Liver (tissue), 9 donors: ENCODE results near the gene DOK3. TPM values are rescaled to one million over a fixed set of nuclear protein-coding genes. Genes with fewer than 3 reads are reported as not detected.

Experiments used
- DNase-seq: peaks from one replicate; pipeline ENCODE4 v3.0.0-alpha.2; 2017; ENCODE audit warnings: low spot score
- H3K27ac ChIP-seq, 2 donors: one replicate each; pipeline ENCODE4 v1.7.0; 2013; ENCODE audit warnings: inconsistent platforms in 2 of 2, low read length in 2 of 2, control low read depth in 1 of 2, low read depth in 1 of 2, mild to moderate bottlenecking in 1 of 2
- H3K27me3 ChIP-seq, 4 donors: one replicate each; pipeline versions ENCODE4 v1.6.1 to v1.7.0; 2013; ENCODE audit warnings: low read length in 3 of 4, inconsistent platforms in 1 of 4, mild to moderate bottlenecking in 1 of 4, moderate library complexity in 1 of 4; ENCODE audit not compliant: control insufficient read depth in 4 of 4, insufficient read depth in 4 of 4
- H3K36me3 ChIP-seq, 4 donors: one replicate each; pipeline versions ENCODE4 v1.6.1 to v1.7.0; 2013; ENCODE audit warnings: low read length in 3 of 4, mild to moderate bottlenecking in 3 of 4, low read depth in 1 of 4, moderate library complexity in 1 of 4; ENCODE audit not compliant: control insufficient read depth in 4 of 4, insufficient read depth in 3 of 4
- H3K4me1 ChIP-seq, 4 donors: one replicate each; pipeline versions ENCODE4 v1.6.1 to v1.7.0; 2013; ENCODE audit warnings: low read length in 3 of 4, mild to moderate bottlenecking in 3 of 4, moderate library complexity in 1 of 4; ENCODE audit not compliant: control insufficient read depth in 4 of 4, insufficient read depth in 4 of 4
- H3K4me3 ChIP-seq, 3 donors: one replicate each; pipeline versions ENCODE4 v1.6.1 to v1.7.0; 2013; ENCODE audit warnings: low read length in 3 of 3, control low read depth in 1 of 3, low read depth in 1 of 3, mild to moderate bottlenecking in 1 of 3
- H3K9ac ChIP-seq, 2 donors: one replicate each; pipeline ENCODE4 v1.7.0; 2013; ENCODE audit warnings: low read length in 2 of 2, mild to moderate bottlenecking in 2 of 2, moderate library complexity in 2 of 2, control low read depth in 1 of 2, low read depth in 1 of 2
- H3K9me3 ChIP-seq, 4 donors: one replicate each; pipeline versions ENCODE4 v1.6.1 to v1.7.0; 2013; ENCODE audit warnings: low read length in 3 of 4; ENCODE audit not compliant: control insufficient read depth in 4 of 4
- EGR1 ChIP-seq, 2 donors: IDR thresholded peaks; 2 replicates each; pipeline ENCODE4 v1.6.1; 2016 to 2018; ENCODE audit warnings: antibody characterized with exemption in 2 of 2, low read depth in 2 of 2
- FOXA1 ChIP-seq: IDR thresholded peaks from 2 replicates; pipeline ENCODE4 v1.6.1; 2016; ENCODE audit warnings: antibody characterized with exemption
- FOXA2 ChIP-seq: IDR thresholded peaks from 2 replicates; pipeline ENCODE4 v1.6.1; 2016; ENCODE audit warnings: antibody characterized with exemption
- GABPA ChIP-seq, 2 donors: IDR thresholded peaks in 1 of 2; conservative IDR thresholded peaks in 1 of 2; 2 replicates each; pipeline ENCODE4 v1.6.1; 2016; ENCODE audit warnings: antibody characterized with exemption in 2 of 2, mild to moderate bottlenecking in 1 of 2, moderate library complexity in 1 of 2
- HNF4G ChIP-seq: IDR thresholded peaks from 2 replicates; pipeline ENCODE4 v1.6.1; 2016; ENCODE audit warnings: antibody characterized with exemption
- JUND ChIP-seq, 2 donors: IDR thresholded peaks; 2 replicates each; pipeline ENCODE4 v1.6.1; 2016; ENCODE audit warnings: antibody characterized with exemption in 2 of 2
- NR2F2 ChIP-seq: IDR thresholded peaks from 2 replicates; pipeline ENCODE4 v1.6.1; 2016; ENCODE audit warnings: antibody characterized with exemption
- RAD21 ChIP-seq, 2 donors: IDR thresholded peaks; 2 replicates each; pipeline ENCODE4 v1.6.1; 2016; ENCODE audit warnings: antibody characterized with exemption in 2 of 2, mild to moderate bottlenecking in 2 of 2
- RXRA ChIP-seq, 2 donors: IDR thresholded peaks; 2 replicates each; pipeline ENCODE4 v1.6.1; 2017 to 2018; ENCODE audit warnings: antibody characterized with exemption in 2 of 2, mild to moderate bottlenecking in 1 of 2
- SP1 ChIP-seq: IDR thresholded peaks from 2 replicates; pipeline ENCODE4 v1.6.1; 2018; ENCODE audit warnings: antibody characterized with exemption, mild to moderate bottlenecking
- TAF1 ChIP-seq: conservative IDR thresholded peaks from 2 replicates; pipeline ENCODE4 v1.6.1; 2016; ENCODE audit warnings: antibody characterized with exemption, mild to moderate bottlenecking
- YY1 ChIP-seq: IDR thresholded peaks from 2 replicates; pipeline ENCODE4 v1.6.1; 2016; ENCODE audit warnings: antibody characterized with exemption, mild to moderate bottlenecking
- WGBS: extraction: QIAGEN DNeasy Blood & Tissue Kit; methylation state at CpG from one replicate; pipeline ENCODE4 v1.1.7; 2013; 5-methylcytosine and 5-hydroxymethylcytosine counted together
- polyA plus RNA-seq, 2 donors: library from polyadenylated mRNA; stranded (reverse) in 1 of 2; unstranded in 1 of 2; fragments of 200-250 nt in 1 of 2; fragments of >200 nt in 1 of 2; fragmentation: Nextera tagmentation in 1 of 2; extraction: Ambion mirVana in 1 of 2; gene quantifications; one replicate each; pipeline versions ENCODE4 v1.2.1 to v1.2.3, GENCODE V29; 2013 to 2015
- total RNA-seq, 2 donors: library from RNA; depleted of rRNA; stranded (reverse); fragments of >200 nt; gene quantifications; one replicate each; pipeline ENCODE4 v1.2.3, GENCODE V29; 2014
- TF ChIP-seq, protein P1 (sequence below): fragments of 150-350 bp; IDR thresholded peaks from 2 replicates; pipeline ENCODE4 v1.5.1; 2017; ENCODE audit warnings: improper control_type of control experiment, low read depth, low read length; ENCODE audit not compliant: missing input control
- TF ChIP-seq, protein P2 (sequence below): IDR thresholded peaks from 2 replicates; pipeline ENCODE4 v1.6.1; 2016; ENCODE audit warnings: antibody characterized with exemption, mild to moderate bottlenecking
- TF ChIP-seq, protein P3 (sequence below): IDR thresholded peaks from 2 replicates; pipeline ENCODE4 v1.6.1; 2016; ENCODE audit warnings: antibody characterized with exemption
- TF ChIP-seq, protein P4 (sequence below): IDR thresholded peaks from 2 replicates; pipeline ENCODE4 v1.6.1; 2016; ENCODE audit warnings: antibody characterized with exemption
- donor health status: healthy.
- donor health status: healthy.
- donor health status: healthy.
- donor health status: healthy.
- donor health status: healthy.

DOK3 gene
- total and polyA plus RNA-seq, 4 donors, result 1.7 to 19.2 (median 6.6) TPM

DNA sequence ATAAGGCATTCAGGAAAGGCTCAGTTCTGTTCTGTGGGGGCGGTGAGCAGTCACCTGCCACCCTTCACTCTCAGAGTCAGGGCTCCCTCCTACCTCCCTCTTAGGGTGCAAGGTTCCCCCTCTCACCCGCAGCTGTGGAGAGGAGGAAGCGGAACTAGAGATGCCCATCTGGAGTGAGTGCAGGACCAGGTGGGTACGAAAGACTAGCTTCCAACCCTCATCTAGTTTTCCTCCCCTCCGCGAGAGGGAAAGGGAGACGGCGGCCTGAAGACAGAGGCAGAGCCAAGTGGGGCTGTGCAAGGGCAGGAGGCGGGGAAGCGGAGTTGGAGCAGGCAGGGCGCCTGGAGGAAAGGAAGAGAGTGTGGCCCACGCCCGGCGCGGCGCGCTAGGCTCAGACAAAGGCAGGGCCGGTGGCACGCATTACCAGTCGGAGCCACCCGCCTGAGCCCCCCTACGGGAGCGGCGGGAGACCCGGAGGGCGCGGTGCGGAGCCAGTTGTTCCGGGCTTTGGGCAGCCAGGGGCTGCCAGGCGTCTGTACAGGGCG, 55.7 kb downstream of the DOK3 start:
- Histone ChIP-seq H3K4me3 (peak overlapping the region in 1 of 3 donors; percentile 25), H3K4me1 (peaks cover 3 to 27% (median 15%) of the 10 kb centered on the region in 4 donors), H3K36me3 (no peaks in the 10 kb centered on the region), H3K27me3 (no peaks in the 10 kb centered on the region), H3K9ac (no peak overlapping the region), H3K9me3 (no peaks in the 10 kb centered on the region), H3K27ac (no peak overlapping the region)
- WGBS, result 18% methylated on average over 31 of the region's 31 CpGs
- no peak for DNase-seq
- TF ChIP-seq EGR1 (IDR thresholded peaks at IDR 0.05; ENCODE audit: low read depth in 2 of 2), result no peak
- TF ChIP-seq, protein P1, sequence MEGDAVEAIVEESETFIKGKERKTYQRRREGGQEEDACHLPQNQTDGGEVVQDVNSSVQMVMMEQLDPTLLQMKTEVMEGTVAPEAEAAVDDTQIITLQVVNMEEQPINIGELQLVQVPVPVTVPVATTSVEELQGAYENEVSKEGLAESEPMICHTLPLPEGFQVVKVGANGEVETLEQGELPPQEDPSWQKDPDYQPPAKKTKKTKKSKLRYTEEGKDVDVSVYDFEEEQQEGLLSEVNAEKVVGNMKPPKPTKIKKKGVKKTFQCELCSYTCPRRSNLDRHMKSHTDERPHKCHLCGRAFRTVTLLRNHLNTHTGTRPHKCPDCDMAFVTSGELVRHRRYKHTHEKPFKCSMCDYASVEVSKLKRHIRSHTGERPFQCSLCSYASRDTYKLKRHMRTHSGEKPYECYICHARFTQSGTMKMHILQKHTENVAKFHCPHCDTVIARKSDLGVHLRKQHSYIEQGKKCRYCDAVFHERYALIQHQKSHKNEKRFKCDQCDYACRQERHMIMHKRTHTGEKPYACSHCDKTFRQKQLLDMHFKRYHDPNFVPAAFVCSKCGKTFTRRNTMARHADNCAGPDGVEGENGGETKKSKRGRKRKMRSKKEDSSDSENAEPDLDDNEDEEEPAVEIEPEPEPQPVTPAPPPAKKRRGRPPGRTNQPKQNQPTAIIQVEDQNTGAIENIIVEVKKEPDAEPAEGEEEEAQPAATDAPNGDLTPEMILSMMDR, result no peak
- TF ChIP-seq YY1, result no peak
- no peak for TF ChIP-seq RAD21 (IDR thresholded peaks at IDR 0.05)
- no peak for TF ChIP-seq JUND (IDR thresholded peaks at IDR 0.05)
- TF ChIP-seq, protein P2, sequence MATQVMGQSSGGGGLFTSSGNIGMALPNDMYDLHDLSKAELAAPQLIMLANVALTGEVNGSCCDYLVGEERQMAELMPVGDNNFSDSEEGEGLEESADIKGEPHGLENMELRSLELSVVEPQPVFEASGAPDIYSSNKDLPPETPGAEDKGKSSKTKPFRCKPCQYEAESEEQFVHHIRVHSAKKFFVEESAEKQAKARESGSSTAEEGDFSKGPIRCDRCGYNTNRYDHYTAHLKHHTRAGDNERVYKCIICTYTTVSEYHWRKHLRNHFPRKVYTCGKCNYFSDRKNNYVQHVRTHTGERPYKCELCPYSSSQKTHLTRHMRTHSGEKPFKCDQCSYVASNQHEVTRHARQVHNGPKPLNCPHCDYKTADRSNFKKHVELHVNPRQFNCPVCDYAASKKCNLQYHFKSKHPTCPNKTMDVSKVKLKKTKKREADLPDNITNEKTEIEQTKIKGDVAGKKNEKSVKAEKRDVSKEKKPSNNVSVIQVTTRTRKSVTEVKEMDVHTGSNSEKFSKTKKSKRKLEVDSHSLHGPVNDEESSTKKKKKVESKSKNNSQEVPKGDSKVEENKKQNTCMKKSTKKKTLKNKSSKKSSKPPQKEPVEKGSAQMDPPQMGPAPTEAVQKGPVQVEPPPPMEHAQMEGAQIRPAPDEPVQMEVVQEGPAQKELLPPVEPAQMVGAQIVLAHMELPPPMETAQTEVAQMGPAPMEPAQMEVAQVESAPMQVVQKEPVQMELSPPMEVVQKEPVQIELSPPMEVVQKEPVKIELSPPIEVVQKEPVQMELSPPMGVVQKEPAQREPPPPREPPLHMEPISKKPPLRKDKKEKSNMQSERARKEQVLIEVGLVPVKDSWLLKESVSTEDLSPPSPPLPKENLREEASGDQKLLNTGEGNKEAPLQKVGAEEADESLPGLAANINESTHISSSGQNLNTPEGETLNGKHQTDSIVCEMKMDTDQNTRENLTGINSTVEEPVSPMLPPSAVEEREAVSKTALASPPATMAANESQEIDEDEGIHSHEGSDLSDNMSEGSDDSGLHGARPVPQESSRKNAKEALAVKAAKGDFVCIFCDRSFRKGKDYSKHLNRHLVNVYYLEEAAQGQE, result no peak
- no peak for TF ChIP-seq NR2F2
- TF ChIP-seq FOXA1, result no peak
- TF ChIP-seq HNF4G, result no peak
- TF ChIP-seq TAF1, result no peak
- TF ChIP-seq GABPA (IDR thresholded peaks at IDR 0.05 in 1 of 2, conservative IDR thresholded peaks at IDR 0.05 in 1 of 2), result no peak
- TF ChIP-seq, protein P3, sequence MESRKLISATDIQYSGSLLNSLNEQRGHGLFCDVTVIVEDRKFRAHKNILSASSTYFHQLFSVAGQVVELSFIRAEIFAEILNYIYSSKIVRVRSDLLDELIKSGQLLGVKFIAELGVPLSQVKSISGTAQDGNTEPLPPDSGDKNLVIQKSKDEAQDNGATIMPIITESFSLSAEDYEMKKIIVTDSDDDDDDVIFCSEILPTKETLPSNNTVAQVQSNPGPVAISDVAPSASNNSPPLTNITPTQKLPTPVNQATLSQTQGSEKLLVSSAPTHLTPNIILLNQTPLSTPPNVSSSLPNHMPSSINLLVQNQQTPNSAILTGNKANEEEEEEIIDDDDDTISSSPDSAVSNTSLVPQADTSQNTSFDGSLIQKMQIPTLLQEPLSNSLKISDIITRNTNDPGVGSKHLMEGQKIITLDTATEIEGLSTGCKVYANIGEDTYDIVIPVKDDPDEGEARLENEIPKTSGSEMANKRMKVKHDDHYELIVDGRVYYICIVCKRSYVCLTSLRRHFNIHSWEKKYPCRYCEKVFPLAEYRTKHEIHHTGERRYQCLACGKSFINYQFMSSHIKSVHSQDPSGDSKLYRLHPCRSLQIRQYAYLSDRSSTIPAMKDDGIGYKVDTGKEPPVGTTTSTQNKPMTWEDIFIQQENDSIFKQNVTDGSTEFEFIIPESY, result no peak
- no peak for TF ChIP-seq RXRA (IDR thresholded peaks at IDR 0.05)
- TF ChIP-seq SP1, result no peak
- TF ChIP-seq, protein P4, sequence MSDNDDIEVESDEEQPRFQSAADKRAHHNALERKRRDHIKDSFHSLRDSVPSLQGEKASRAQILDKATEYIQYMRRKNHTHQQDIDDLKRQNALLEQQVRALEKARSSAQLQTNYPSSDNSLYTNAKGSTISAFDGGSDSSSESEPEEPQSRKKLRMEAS, result no peak
- no peak for TF ChIP-seq FOXA2
